Stimulated activated CD4-positive, alpha-beta T cell treated with anti-CD3 and anti-CD28 coated beads, TNF-alpha, amount 100 ng/mL, for 1 hour (primary cell): Measurements from ENCODE around the gene MZB1.
"Not testable (repeated sequence)": the region's sequence is repeated elsewhere in the genome, so short reads cannot be mapped to it uniquely, and the experiment has no call there.

Experiments
- DNase-seq, 3 donors: peaks; one replicate each; pipeline ENCODE4 v3.0.0-alpha.2; 2020; ENCODE audit warnings: low read depth in 3 of 3, low spot score in 1 of 3

The MZB1 gene

GRCh38 chr5:139378101-139378825, 11.4 kb downstream of the MZB1 start:
- no peak for DNase-seq

- DNase-seq: no peak
These were observed 12.5 kb downstream of the MZB1 start for GRCh38 chr5:139377226-139377625.

GRCh38 chr5:139376364-139376763, 13.3 kb downstream of the MZB1 start:
- no peak for DNase-seq

GRCh38 chr5:139374909-139375308, 14.8 kb downstream of the MZB1 start:
- DNase-seq: no peak

GRCh38 chr5:139371482-139372435, 18.0 kb downstream of the MZB1 start:
- DNase-seq: no peak

GRCh38 chr5:139369181-139369580, 20.5 kb downstream of the MZB1 start:
- no peak for DNase-seq

- DNase-seq: no peak
These were observed 21.1 kb downstream of the MZB1 start for GRCh38 chr5:139368613-139369012.

GRCh38 chr5:139364466-139364865, 25.2 kb downstream of the MZB1 start:
- DNase-seq: no peak

GRCh38 chr5:139363937-139364336, 25.8 kb downstream of the MZB1 start:
- DNase-seq: no peak

- no peak for DNase-seq
These were observed 27.8 kb downstream of the MZB1 start for GRCh38 chr5:139361835-139362429.

- no peak for DNase-seq
These were observed 29.3 kb downstream of the MZB1 start for GRCh38 chr5:139360384-139360783.

- no peak for DNase-seq
These were observed 31.6 kb downstream of the MZB1 start for GRCh38 chr5:139358064-139358463.

- not testable (repeated sequence) for DNase-seq
These were observed 33.8 kb downstream of the MZB1 start for GRCh38 chr5:139355900-139356299.

- no peak for DNase-seq
These were observed 35.5 kb downstream of the MZB1 start for GRCh38 chr5:139354186-139354585.

GRCh38 chr5:139347863-139348262, 41.9 kb downstream of the MZB1 start:
- not testable (repeated sequence) for DNase-seq

GRCh38 chr5:139345442-139345841, 44.3 kb downstream of the MZB1 start:
- not testable (repeated sequence) for DNase-seq

- DNase-seq: no peak
These were observed 45.5 kb downstream of the MZB1 start for GRCh38 chr5:139344177-139344576.

GRCh38 chr5:139343476-139343875, 46.2 kb downstream of the MZB1 start:
- no peak for DNase-seq

GRCh38 chr5:139342423-139342723, 47.3 kb downstream of the MZB1 start:
- peak in 1 of 3 donors; percentile 58 for DNase-seq

GRCh38 chr5:139341689-139342422, 47.9 kb downstream of the MZB1 start, which contains the start of gene PAIP2:
Gene PAIP2 (plus strand): TSS chr5:139341854. CDS start chr5:139363785, 21,931 bp downstream.
- DNase-seq: peak; percentile 89 to 94 (median 90)

- no peak for DNase-seq
These were observed 48.5 kb downstream of the MZB1 start for GRCh38 chr5:139341187-139341688.
